Measurements from ENCODE around the gene RAB3IL1. TPM values are rescaled to one million over a fixed set of nuclear protein-coding genes. Genes with fewer than 3 reads are reported as not detected.

The RAB3IL1 gene
- total RNA-seq, 1 donor from 2014 or later = 36.5 TPM

- peak; percentile 1 for DNase-seq (ENCODE audit: low spot score)
Observed at GRCh38 chr11:61954106-61954850, 36.9 kb upstream of the RAB3IL1 start.

- DNase-seq (ENCODE audit: low spot score) = peak; percentile 41
Observed at GRCh38 chr11:61953632-61954031, 36.3 kb upstream of the RAB3IL1 start.

GRCh38 chr11:61952882-61953281, 35.5 kb upstream of the RAB3IL1 start:
- no peak for DNase-seq (ENCODE audit: low spot score)

DNA sequence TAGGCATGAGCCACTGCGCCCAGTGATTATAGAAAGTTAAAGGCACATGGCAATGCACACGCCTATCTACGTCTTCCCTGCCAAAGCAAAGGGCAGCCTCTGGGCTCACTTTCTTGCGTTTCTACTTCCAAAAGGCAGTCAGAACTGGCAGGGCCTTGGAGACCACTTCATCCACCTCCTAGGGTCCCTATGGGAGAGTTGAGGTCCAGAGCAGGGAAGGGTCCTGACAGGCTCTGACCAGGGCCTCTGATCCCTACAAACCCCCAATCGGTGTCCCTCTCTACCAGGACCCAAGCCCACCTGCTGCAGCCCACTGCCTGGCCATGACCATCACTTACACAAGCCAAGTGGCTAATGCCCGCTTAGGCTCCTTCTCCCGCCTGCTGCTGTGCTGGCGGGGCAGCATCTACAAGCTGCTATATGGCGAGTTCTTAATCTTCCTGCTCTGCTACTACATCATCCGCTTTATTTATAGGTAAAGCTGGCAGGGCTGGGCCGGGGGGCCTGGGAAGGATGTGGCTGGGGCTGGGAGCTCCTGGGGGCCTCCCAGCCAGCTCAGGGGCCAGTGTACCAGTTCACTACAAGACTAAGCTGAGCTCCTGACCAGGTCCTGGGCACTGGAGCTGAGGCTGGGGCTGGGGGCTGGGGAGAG, 34.2 kb upstream of the RAB3IL1 start:
- no peak for DNase-seq (ENCODE audit: low spot score)

GRCh38 chr11:61950035-61950547, 32.7 kb upstream of the RAB3IL1 start, which contains the start of gene BEST1:
BEST1 (plus strand) TSS chr11:61950351; CDS start chr11:61951807, 1,456 bp downstream.
- DNase-seq (ENCODE audit: low spot score) = no peak

GRCh38 chr11:61949169-61950034, 32.0 kb upstream of the RAB3IL1 start:
- DNase-seq (ENCODE audit: low spot score) = no peak

- no peak for DNase-seq (ENCODE audit: low spot score)
Observed at GRCh38 chr11:61948505-61948904, 31.1 kb upstream of the RAB3IL1 start.

DNA sequence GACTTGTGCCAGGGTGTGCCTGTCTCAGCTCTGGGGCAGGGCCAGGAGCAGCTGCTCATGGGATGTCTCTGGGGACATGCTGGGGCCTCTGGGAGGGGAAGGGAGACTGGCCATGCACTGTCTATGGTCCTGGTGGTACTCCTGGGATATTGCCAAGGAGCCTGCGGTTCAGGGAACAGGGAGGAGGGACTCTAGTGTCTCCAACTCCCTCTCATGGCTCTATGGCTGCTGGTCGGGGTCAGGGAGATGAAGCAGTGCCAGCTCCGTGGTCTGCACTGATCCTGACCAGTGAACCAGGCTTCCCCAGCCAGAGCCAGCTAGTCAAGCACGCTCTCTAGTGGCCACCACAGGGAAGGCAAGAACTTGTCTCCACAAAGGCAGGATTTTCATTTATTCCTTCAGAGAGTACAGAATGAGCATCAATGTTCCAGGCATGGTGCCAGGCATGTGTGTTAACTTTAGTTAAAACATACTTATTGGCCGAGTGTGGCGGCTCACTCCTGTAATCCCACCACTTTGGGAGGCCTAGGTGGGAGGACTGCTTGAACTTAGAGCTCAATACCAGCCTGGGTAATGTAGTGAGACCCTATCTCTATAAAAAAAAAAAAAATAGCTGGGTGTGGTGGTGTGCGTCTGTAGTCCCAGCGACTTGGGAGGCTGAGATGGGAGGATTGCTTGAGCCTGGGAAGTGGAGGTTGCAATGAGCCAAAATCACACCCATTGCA, 30.3 kb upstream of the RAB3IL1 start:
- DNase-seq (ENCODE audit: low spot score) = no peak

DNA sequence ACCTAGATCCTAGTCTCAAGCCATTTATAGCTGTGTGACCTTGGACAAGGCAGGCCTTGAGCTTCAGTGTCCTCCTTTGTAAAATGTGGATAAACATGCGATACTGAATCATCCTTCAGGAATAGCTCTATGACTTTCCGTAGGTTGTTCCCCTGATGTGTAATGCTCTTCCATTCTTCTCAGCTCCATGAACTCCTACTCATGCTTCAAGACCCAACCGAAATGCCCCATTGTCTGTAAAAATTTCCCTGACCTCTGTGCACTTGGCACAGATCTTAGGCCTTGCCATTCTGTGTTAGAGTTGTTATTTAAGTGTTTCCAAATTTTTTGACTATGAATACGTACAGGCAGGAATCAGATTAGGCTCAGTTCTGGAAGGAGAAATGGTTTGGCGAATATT, 29.5 kb upstream of the RAB3IL1 start:
- no peak for DNase-seq (ENCODE audit: low spot score)

DNA sequence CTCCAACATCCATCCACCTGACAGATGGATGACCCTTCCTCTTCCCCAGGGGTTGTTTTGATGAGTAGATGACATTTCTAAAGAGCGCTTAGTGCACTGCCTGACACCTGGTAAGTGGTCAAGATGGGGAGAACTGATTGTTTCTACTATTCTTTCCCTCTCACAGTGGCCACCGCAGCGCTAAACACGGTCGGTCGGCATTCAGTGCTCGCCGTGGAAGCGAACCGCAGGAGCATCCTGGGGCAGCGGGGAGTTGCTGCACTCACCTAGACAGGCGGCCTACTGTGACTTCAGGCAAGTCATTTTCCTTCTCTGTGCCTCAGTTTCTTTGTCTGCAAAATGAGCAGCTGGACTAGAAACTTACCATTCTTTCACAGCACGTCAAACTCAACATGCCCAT, 27.8 kb upstream of the RAB3IL1 start:
- DNase-seq (ENCODE audit: low spot score) = no peak

- DNase-seq (ENCODE audit: low spot score) = no peak
Observed at GRCh38 chr11:61940466-61940865, 23.1 kb upstream of the RAB3IL1 start.

GRCh38 chr11:61935861-61936260, 18.5 kb upstream of the RAB3IL1 start:
- no peak for DNase-seq (ENCODE audit: low spot score)

DNA sequence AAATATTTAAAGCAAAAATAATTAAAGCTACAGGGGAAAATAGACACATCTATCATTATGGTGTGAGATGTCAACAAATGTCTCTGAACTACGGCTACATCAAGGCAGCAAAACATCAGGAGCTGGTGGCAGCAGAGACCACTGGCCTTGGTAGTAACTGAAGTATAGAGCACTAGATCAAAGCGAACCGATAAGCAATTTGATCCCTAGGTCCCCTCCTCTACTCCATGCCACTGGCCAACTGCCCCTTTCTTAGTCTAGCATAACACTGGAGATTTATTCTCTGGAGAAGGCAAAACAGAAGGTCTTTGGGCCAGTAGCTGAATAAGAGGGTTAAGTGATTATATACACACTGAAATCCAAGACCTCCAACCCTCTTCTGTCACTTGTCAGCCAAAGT, 13.6 kb upstream of the RAB3IL1 start:
- DNase-seq (ENCODE audit: low spot score) = no peak

DNA sequence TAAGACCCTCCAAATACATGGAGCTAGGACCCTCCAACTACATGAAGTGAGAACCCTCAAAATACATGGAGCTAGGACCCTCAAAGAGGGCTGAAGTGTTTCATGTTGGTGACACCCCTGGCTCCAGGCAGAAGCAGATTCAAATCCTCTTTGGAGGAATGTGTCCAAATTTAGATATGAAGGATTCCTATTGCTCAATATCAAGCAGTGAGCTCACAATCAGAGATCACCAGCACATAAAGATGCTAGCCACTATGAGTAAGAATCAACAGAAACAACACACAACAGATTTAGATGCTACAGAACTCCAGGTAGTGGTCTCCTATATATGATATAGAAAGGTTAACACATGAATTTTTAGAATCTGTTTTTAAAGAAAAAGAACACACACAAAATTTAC, 11.2 kb upstream of the RAB3IL1 start:
- no peak for DNase-seq (ENCODE audit: low spot score)

GRCh38 chr11:61927501-61927900, 10.1 kb upstream of the RAB3IL1 start:
- no peak for DNase-seq (ENCODE audit: low spot score)

- DNase-seq (ENCODE audit: low spot score) = no peak
Observed at GRCh38 chr11:61926235-61926634, 8.9 kb upstream of the RAB3IL1 start.

- no peak for DNase-seq (ENCODE audit: low spot score)
Observed at GRCh38 chr11:61925736-61926135, 8.4 kb upstream of the RAB3IL1 start.

- no peak for DNase-seq (ENCODE audit: low spot score)
Observed at GRCh38 chr11:61924064-61924455, 6.7 kb upstream of the RAB3IL1 start.

- peak; percentile 87 for DNase-seq (ENCODE audit: low spot score)
Observed at GRCh38 chr11:61923166-61924063, 6.0 kb upstream of the RAB3IL1 start.

- peak; percentile 90 for DNase-seq (ENCODE audit: low spot score)
Observed at GRCh38 chr11:61922539-61922938, 5.2 kb upstream of the RAB3IL1 start.
